Inferior parietal cortex (tissue), 1 donor: ENCODE data around the gene TSC22D1.

Experiments
- DNase-seq: peaks from one replicate; pipeline ENCODE4 v3.0.0-alpha.2; 2016; ENCODE audit errors: extremely low spot score

Gene TSC22D1

GRCh38 chr13:44404261-44405132, 171.6 kb downstream of the TSC22D1 start:
- DNase-seq, result no peak

GRCh38 chr13:44403461-44404056, 172.6 kb downstream of the TSC22D1 start:
- no peak for DNase-seq

- no peak for DNase-seq
These were observed 173.2 kb downstream of the TSC22D1 start for GRCh38 chr13:44402899-44403445.

GRCh38 chr13:44401577-44401976, 174.6 kb downstream of the TSC22D1 start:
- DNase-seq, result no peak

GRCh38 chr13:44400736-44401135, 175.4 kb downstream of the TSC22D1 start:
- no peak for DNase-seq

- DNase-seq, result no peak
These were observed 177.1 kb downstream of the TSC22D1 start for GRCh38 chr13:44399074-44399473.

GRCh38 chr13:44398606-44399005, 177.5 kb downstream of the TSC22D1 start:
- DNase-seq, result no peak

GRCh38 chr13:44397766-44398223, 178.3 kb downstream of the TSC22D1 start:
- DNase-seq, result no peak

GRCh38 chr13:44396701-44397580, 179.2 kb downstream of the TSC22D1 start:
- DNase-seq, result no peak

- no peak for DNase-seq
These were observed 180.0 kb downstream of the TSC22D1 start for GRCh38 chr13:44395976-44396694.

GRCh38 chr13:44394658-44395057, 181.5 kb downstream of the TSC22D1 start:
- DNase-seq, result no peak

GRCh38 chr13:44393391-44393790, 182.7 kb downstream of the TSC22D1 start:
- no peak for DNase-seq

GRCh38 chr13:44389876-44390275, 186.3 kb downstream of the TSC22D1 start:
- DNase-seq, result no peak

- no peak for DNase-seq
These were observed 187.0 kb downstream of the TSC22D1 start for GRCh38 chr13:44389060-44389666.

- DNase-seq, result no peak
These were observed 187.6 kb downstream of the TSC22D1 start for GRCh38 chr13:44388427-44389059.

GRCh38 chr13:44386913-44387556, 189.1 kb downstream of the TSC22D1 start:
- no peak for DNase-seq

- DNase-seq, result no peak
These were observed 190.3 kb downstream of the TSC22D1 start for GRCh38 chr13:44385847-44386246.

GRCh38 chr13:44385401-44385800, 190.7 kb downstream of the TSC22D1 start:
- no peak for DNase-seq

GRCh38 chr13:44384778-44385177, 191.4 kb downstream of the TSC22D1 start:
- DNase-seq, result no peak

- DNase-seq, result no peak
These were observed 192.2 kb downstream of the TSC22D1 start for GRCh38 chr13:44383945-44384344.
